GM23338 (cell line): ENCODE data around the gene PLEKHA7. TPM values are rescaled to one million over a fixed set of nuclear protein-coding genes. Genes with fewer than 3 reads are reported as not detected.

Experiments used
- ATAC-seq: fragments of 200-7000 bp; cut with Tn5 transposase; 3 replicates; pipeline ENCODE4 v1.9.1; 2020
- DNase-seq: peaks from one replicate; pipeline ENCODE4 v3.0.0-alpha.2; 2015; ENCODE audit warnings: low spot score
- H2AFZ ChIP-seq: fragments of 200-600 bp; sonication (generic); 2 replicates; pipeline ENCODE4 v1.8.0; 2016; ENCODE audit warnings: antibody characterized with exemption, mild to moderate bottlenecking, moderate library complexity
- H3F3A ChIP-seq: fragments of 200-600 bp; sonication (generic); replicated peaks from 2 replicates; pipeline ENCODE4 v1.8.0; 2017; ENCODE audit warnings: antibody characterized with exemption, mixed run types, low read depth
- H3K27ac ChIP-seq: fragments of 200-600 bp; sonication (generic); 2 replicates; pipeline ENCODE4 v1.6.1; 2016; ENCODE audit warnings: low read depth
- H3K27me3 ChIP-seq: fragments of 200-600 bp; sonication (generic); 2 replicates; pipeline ENCODE4 v1.8.0; 2016; ENCODE audit warnings: mild to moderate bottlenecking, mixed run types, moderate library complexity; ENCODE audit not compliant: insufficient read depth
- H3K36me3 ChIP-seq: fragments of 200-600 bp; sonication (generic); 2 replicates; pipeline ENCODE4 v1.8.0; 2016; ENCODE audit warnings: mild to moderate bottlenecking; ENCODE audit not compliant: insufficient read depth
- H3K4me1 ChIP-seq: fragments of 200-600 bp; sonication (generic); 2 replicates; pipeline ENCODE4 v1.8.0; 2016; ENCODE audit warnings: mild to moderate bottlenecking, moderate library complexity; ENCODE audit not compliant: insufficient read depth
- H3K4me2 ChIP-seq: fragments of 200-600 bp; sonication (generic); 2 replicates; pipeline ENCODE4 v1.7.1; 2017; ENCODE audit warnings: mixed run types
- H3K4me3 ChIP-seq: fragments of 200-600 bp; sonication (generic); 2 replicates; pipeline ENCODE4 v1.6.1; 2016; ENCODE audit warnings: mixed run types
- H3K79me2 ChIP-seq: fragments of 200-600 bp; sonication (generic); replicated peaks from 2 replicates; pipeline ENCODE4 v1.8.0; 2017; ENCODE audit warnings: mild to moderate bottlenecking; ENCODE audit not compliant: insufficient read depth
- H3K9me2 ChIP-seq: fragments of 200-600 bp; sonication (generic); 2 replicates; pipeline ENCODE4 v1.8.0; 2017; ENCODE audit not compliant: insufficient read depth
- H4K20me1 ChIP-seq: fragments of 200-600 bp; sonication (generic); replicated peaks from 2 replicates; pipeline ENCODE4 v1.8.0; 2017; ENCODE audit warnings: mild to moderate bottlenecking; ENCODE audit not compliant: insufficient read depth
- H3K27ac Mint-ChIP-seq: 2 replicates; pipeline ENCODE4 v1.8.0; 2020; ENCODE audit warnings: inconsistent platforms, mild to moderate bottlenecking, moderate library complexity, mixed read lengths
- H3K27me3 Mint-ChIP-seq: 3 replicates; pipeline ENCODE4 v1.8.0; 2022; ENCODE audit warnings: low read depth, mild to moderate bottlenecking, moderate library complexity, mixed read lengths, inconsistent platforms; ENCODE audit not compliant: insufficient read depth, poor library complexity
- H3K36me3 Mint-ChIP-seq: 3 replicates; pipeline ENCODE4 v1.8.0; 2021; ENCODE audit warnings: low read depth, mild to moderate bottlenecking, inconsistent platforms, moderate library complexity, mixed read lengths
- H3K4me1 Mint-ChIP-seq: 3 replicates; pipeline ENCODE4 v1.8.0; 2020; ENCODE audit warnings: mild to moderate bottlenecking, inconsistent platforms, mixed read lengths
- H3K4me3 Mint-ChIP-seq: 3 replicates; pipeline ENCODE4 v1.8.0; 2021; ENCODE audit warnings: moderate library complexity, mild to moderate bottlenecking, inconsistent platforms, mixed read lengths
- H3K9me3 Mint-ChIP-seq: 3 replicates; pipeline ENCODE4 v1.8.0; 2020; ENCODE audit warnings: moderate library complexity, mild to moderate bottlenecking, inconsistent platforms, mixed read lengths
- CREB1 ChIP-seq: fragments of 250-450 bp; sonication (Bioruptor Pico); IDR thresholded peaks from 2 replicates; pipeline ENCODE4 v1.5.0; 2020; ENCODE audit warnings: low read depth, mild to moderate bottlenecking, moderate library complexity
- EZH2 ChIP-seq: fragments of 200-600 bp; sonication (generic); IDR thresholded peaks from one replicate; pipeline ENCODE4 v1.8.0; 2017; ENCODE audit warnings: antibody characterized with exemption, mild to moderate bottlenecking, low read depth; ENCODE audit not compliant: unreplicated experiment
- JUNB ChIP-seq: IDR thresholded peaks from one replicate; pipeline ENCODE4 v1.6.1; 2016; ENCODE audit warnings: antibody characterized with exemption; ENCODE audit not compliant: unreplicated experiment
- NANOG ChIP-seq: IDR thresholded peaks from 2 replicates; pipeline ENCODE4 v1.6.1; 2016; ENCODE audit warnings: antibody characterized with exemption, borderline replicate concordance
- POLR2AphosphoS5 ChIP-seq: IDR thresholded peaks from 2 replicates; pipeline ENCODE4 v1.6.1; 2016; ENCODE audit warnings: antibody characterized with exemption, low read depth
- ZNF114 ChIP-seq: fragments of 250-450 bp; sonication (Bioruptor Pico); IDR thresholded peaks from 2 replicates; pipeline ENCODE4 v1.5.0; 2020; ENCODE audit warnings: mild to moderate bottlenecking, moderate library complexity
- ZNF331 ChIP-seq: fragments of 250-450 bp; sonication (Bioruptor Pico); IDR thresholded peaks from 2 replicates; pipeline ENCODE4 v1.5.0; 2020; ENCODE audit warnings: low read depth, mild to moderate bottlenecking, moderate library complexity
- polyA plus RNA-seq: library from polyadenylated mRNA; unstranded; fragments of >200 nt; fragmentation: Nextera tagmentation; extraction: Ambion mirVana; gene quantifications from 2 replicates; pipeline ENCODE4 v1.2.1, GENCODE V29; 2016
- total RNA-seq: library from RNA; depleted of rRNA; stranded (reverse); fragments of >200 nt; shearing (Covaris generic); gene quantifications from 2 replicates; pipeline ENCODE4 v1.2.3, GENCODE V29; 2014; rRNA removed

The PLEKHA7 gene
- total and polyA plus RNA-seq, 2 experiments from 2014 or later, result 9.7 to 15.8 TPM

- Mint-ChIP-seq H3K27ac (no peak overlapping the region), H3K4me3 (no peak overlapping the region; the same call in 2 of the 3 replicates), H3K9me3 (peaks cover 1% of the 10 kb centered on the region; the same call in 1 of the 3 replicates), H3K4me1 (peaks cover 6% of the 10 kb centered on the region), H3K27me3 (no peaks in the 10 kb centered on the region), H3K36me3 (peaks cover 23% of the 10 kb centered on the region)
- ATAC-seq (peak; percentile 30), DNase-seq (no peak)
- TF ChIP-seq ZNF331 (CRISPR knock-in tag) (no peak), JUNB (no peak), NANOG (no peak), CREB1 (no peak), POLR2AphosphoS5 (no peak), EZH2 (no peak), ZNF114 (CRISPR knock-in tag) (no peak)
- H3K4me2 ChIP-seq, result peak overlapping the region; percentile 76
- H3K79me2 ChIP-seq, result peaks cover 42% of the 10 kb centered on the region
- peak overlapping the region; percentile 35 for H2AFZ ChIP-seq
- no peaks in the 10 kb centered on the region for H3F3A ChIP-seq
- H4K20me1 ChIP-seq, result peaks cover 27% of the 10 kb centered on the region
- peak overlapping the region; percentile 61; the same call in 1 of the 2 replicates for H3K27ac ChIP-seq
- H3K36me3 ChIP-seq, result no peaks in the 10 kb centered on the region
- peaks cover 13% of the 10 kb centered on the region for H3K4me1 ChIP-seq
- H3K4me3 ChIP-seq, result peak overlapping the region; percentile 73
- no peaks in the 10 kb centered on the region for H3K27me3 ChIP-seq
- H3K9me2 ChIP-seq, result no peaks in the 10 kb centered on the region
Observed at GRCh38 chr11:16737818-16738192, 276.4 kb downstream of the PLEKHA7 start.

Other genes with a start within 250 kb of the PLEKHA7 start
- 1,155 and 1,211 TPM in 2 replicates for gene RPS13, start 63.3 kb upstream of the PLEKHA7 start, total RNA-seq
- gene RPS13, start 63.3 kb upstream of the PLEKHA7 start, polyA plus RNA-seq, result 1,691 and 1,717 TPM in 2 replicates
- 117 and 123 TPM in 2 replicates for gene PIK3C2A, start 193.6 kb upstream of the PLEKHA7 start, total RNA-seq
- 45.8 and 59.5 TPM in 2 replicates for gene PIK3C2A, start 193.6 kb upstream of the PLEKHA7 start, polyA plus RNA-seq